C4-2B (cell line): Measurements from ENCODE around the gene RCN1.

ENCODE experiments used
- H3K27ac ChIP-seq: fragments of 450-650 bp; 2 replicates; pipeline ENCODE4 v1.5.1; 2017
- ZFX ChIP-seq: fragments of 450-650 bp; IDR thresholded peaks from 2 replicates; pipeline ENCODE4 v1.6.1; 2017
- TF ChIP-seq, protein P1 (sequence below): fragments of 450-650 bp; conservative IDR thresholded peaks from 2 replicates; pipeline ENCODE4 v1.5.1; 2017; ENCODE audit warnings: mild to moderate bottlenecking

The RCN1 gene

DNA sequence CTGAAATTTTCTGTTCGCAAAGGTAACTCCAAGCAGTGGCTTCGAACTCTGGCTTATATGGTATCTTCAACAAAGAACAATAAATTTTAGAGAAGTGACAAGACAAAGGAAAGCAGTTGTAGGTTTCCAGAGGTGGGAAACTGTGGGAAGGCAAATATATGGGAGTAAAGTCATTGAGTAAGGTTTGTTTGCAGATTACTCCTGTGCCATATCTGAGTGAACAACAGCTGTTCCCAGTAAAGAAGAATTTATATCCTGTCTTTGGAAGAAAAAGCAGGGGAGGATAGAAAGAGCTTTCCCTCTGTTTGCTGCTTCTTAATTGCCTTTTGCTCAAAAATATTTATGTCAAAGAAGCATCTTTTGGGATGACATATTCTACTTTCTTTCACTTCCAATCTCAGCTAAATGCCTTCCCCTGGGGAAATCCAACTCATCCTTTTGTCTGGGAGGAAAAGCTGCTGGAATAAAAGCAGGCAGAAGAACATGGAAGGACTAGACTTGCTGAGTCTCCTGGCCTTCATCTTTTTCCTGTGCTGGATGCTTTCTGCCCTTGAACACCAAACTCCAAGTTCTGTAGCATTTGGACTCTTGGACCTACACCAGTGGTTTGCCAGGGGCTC lies 10.4 kb upstream of the RCN1 start:
- no peak overlapping the region for H3K27ac ChIP-seq
- TF ChIP-seq ZFX = no peak
- TF ChIP-seq, protein P1, sequence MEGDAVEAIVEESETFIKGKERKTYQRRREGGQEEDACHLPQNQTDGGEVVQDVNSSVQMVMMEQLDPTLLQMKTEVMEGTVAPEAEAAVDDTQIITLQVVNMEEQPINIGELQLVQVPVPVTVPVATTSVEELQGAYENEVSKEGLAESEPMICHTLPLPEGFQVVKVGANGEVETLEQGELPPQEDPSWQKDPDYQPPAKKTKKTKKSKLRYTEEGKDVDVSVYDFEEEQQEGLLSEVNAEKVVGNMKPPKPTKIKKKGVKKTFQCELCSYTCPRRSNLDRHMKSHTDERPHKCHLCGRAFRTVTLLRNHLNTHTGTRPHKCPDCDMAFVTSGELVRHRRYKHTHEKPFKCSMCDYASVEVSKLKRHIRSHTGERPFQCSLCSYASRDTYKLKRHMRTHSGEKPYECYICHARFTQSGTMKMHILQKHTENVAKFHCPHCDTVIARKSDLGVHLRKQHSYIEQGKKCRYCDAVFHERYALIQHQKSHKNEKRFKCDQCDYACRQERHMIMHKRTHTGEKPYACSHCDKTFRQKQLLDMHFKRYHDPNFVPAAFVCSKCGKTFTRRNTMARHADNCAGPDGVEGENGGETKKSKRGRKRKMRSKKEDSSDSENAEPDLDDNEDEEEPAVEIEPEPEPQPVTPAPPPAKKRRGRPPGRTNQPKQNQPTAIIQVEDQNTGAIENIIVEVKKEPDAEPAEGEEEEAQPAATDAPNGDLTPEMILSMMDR = no peak

DNA sequence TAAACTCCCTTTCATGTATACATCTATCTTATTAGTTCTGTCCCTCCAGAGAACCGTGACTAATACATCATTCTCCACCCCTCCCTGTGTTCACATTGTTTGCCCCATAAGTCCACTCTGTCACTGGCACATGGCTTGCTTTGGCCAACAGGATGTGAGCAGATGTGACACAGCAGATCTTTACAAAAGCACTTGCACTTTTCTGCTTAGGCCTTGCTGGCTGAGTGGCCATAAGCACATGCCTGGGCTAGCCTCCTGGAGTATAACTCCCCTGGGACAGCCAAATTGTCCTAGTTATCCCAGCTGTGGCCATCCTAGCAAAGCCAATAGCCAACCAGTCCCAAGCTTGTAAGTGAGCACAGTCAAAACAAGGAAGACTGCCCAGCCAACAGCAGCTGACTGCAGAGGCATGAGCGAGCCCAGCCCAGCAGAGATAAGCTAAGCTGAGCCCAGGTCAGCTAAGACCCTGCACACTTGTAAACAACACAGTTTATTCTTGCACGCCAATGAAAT lies 9.7 kb upstream of the RCN1 start:
- no peak overlapping the region for H3K27ac ChIP-seq
- TF ChIP-seq ZFX = no peak
- TF ChIP-seq, protein P1 = no peak

DNA sequence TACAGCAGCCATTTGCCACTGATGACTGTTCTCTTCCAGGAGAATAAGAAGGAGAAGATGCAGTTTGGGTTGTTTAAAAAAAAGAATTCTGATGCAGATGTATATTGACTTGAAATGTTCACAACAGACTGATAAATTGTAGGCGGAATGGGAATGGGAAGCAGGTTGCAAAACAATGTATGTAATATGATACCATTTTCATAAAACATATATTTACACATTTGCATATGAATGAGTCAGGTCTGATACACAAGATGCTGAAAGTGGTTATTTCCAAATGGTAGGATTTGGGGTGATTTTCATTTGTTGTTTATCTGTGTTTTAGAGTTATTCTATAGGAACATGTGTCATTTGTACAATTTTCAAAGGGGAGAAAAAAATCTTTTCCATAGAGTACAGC lies 9.0 kb upstream of the RCN1 start:
- TF ChIP-seq, protein P1 = no peak
- no peak for TF ChIP-seq ZFX
- H3K27ac ChIP-seq = no peak overlapping the region

- no peak overlapping the region for H3K27ac ChIP-seq
- no peak for TF ChIP-seq ZFX
- TF ChIP-seq, protein P1 = no peak
These were observed 8.4 kb upstream of the RCN1 start for GRCh38 chr11:32082346-32082986.

DNA sequence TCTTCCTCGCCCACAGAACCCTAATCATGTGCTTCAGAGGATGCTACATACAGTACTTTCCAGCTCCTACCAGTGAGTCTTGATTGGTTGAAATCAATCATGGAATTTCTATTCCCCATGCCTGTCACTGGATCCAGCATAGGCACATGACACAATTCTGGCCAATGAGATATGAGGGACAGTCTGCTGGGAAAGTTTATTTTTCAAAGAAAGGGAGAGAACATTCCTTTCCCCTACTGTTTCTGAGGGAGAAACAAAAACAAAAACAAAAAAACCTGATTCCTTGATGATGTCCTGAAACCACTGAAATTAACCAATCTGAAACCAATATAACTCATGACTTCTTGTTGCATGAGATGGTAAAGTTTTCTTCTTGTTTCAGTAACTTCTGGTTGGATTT lies 3.3 kb upstream of the RCN1 start:
- H3K27ac ChIP-seq = no peak overlapping the region
- TF ChIP-seq, protein P1 = no peak
- no peak for TF ChIP-seq ZFX

- TF ChIP-seq ZFX = no peak
- TF ChIP-seq, protein P1 = no peak
- H3K27ac ChIP-seq = no peak overlapping the region
These were observed 2.5 kb upstream of the RCN1 start for GRCh38 chr11:32088117-32088941.
